Fibroblast of skin of right biceps (primary cell): ENCODE measurements around the gene ERMN.
"Not testable (repeated sequence)": the region's sequence is repeated elsewhere in the genome, so short reads cannot be mapped to it uniquely, and the experiment has no call there.

Experiments used
- DNase-seq: peaks from one replicate; pipeline ENCODE4 v3.0.0-alpha.2; 2013

The ERMN gene

GRCh38 chr2:157290525-157290924 lies 35.1 kb downstream of the ERMN start:
- DNase-seq: no peak

- DNase-seq: no peak
Observed at GRCh38 chr2:157287160-157287559, 38.5 kb downstream of the ERMN start.

- no peak for DNase-seq
Observed at GRCh38 chr2:157283468-157283867, 42.2 kb downstream of the ERMN start.

GRCh38 chr2:157281316-157281715 lies 44.3 kb downstream of the ERMN start:
- no peak for DNase-seq

- not testable (repeated sequence) for DNase-seq
Observed at GRCh38 chr2:157279311-157279710, 46.3 kb downstream of the ERMN start.

- DNase-seq: no peak
Observed at GRCh38 chr2:157271590-157272203, 53.9 kb downstream of the ERMN start.

- no peak for DNase-seq
Observed at GRCh38 chr2:157269922-157270321, 55.7 kb downstream of the ERMN start.

- DNase-seq: no peak
Observed at GRCh38 chr2:157269060-157269459, 56.6 kb downstream of the ERMN start.
